Esophagus muscularis mucosa (tissue), 4 donors: ENCODE data around the gene GLIS2. TPM values are rescaled to one million over a fixed set of nuclear protein-coding genes. Genes with fewer than 3 reads are reported as not detected.

Experiments used
- DNase-seq: peaks from one replicate; pipeline ENCODE4 v3.0.0-alpha.2; 2017; ENCODE audit errors: extremely low spot score
- H3K27ac ChIP-seq, 4 donors: fragments of 200-600 bp; sonication (generic); replicated peaks in 1 of 4; 1 replicate in 3 of 4; 2 replicates in 1 of 4; pipeline ENCODE4 v1.5.1; 2016 to 2019; ENCODE audit warnings: mild to moderate bottlenecking in 1 of 4
- H3K27me3 ChIP-seq, 4 donors: fragments of 200-600 bp; sonication (generic); one replicate each; pipeline versions ENCODE4 v1.5.1 to v1.6.0; 2016 to 2019
- H3K36me3 ChIP-seq, 4 donors: fragments of 200-600 bp; sonication (generic); one replicate each; pipeline ENCODE4 v1.5.1; 2016 to 2019
- H3K4me1 ChIP-seq, 4 donors: fragments of 200-600 bp; sonication (generic); one replicate each; pipeline ENCODE4 v1.5.1; 2016 to 2019
- H3K4me3 ChIP-seq, 4 donors: fragments of 200-600 bp; sonication (generic); 1 replicate in 2 of 4; 2 replicates in 2 of 4; pipeline ENCODE4 v1.5.1; 2016 to 2019; ENCODE audit warnings: mild to moderate bottlenecking in 4 of 4, moderate library complexity in 1 of 4
- H3K9me3 ChIP-seq, 4 donors: fragments of 200-600 bp; sonication (generic); 1 replicate in 3 of 4; 2 replicates in 1 of 4; pipeline ENCODE4 v1.5.1; 2016 to 2019
- CTCF ChIP-seq, 3 experiments: fragments of 200-600 bp in 2 of 3; fragments of 450-650 bp in 1 of 3; sonication (generic) in 2 of 3; IDR thresholded peaks; one replicate each; pipeline ENCODE4 v1.5.1; 2017 to 2019; ENCODE audit warnings: antibody characterized with exemption in 3 of 3, mild to moderate bottlenecking in 2 of 3, moderate library complexity in 1 of 3
- EP300 ChIP-seq: sonication (generic); formaldehyde crosslinking; IDR thresholded peaks from one replicate; pipeline ENCODE4 v1.6.1; 2017; ENCODE audit warnings: antibody characterized with exemption
- POLR2A ChIP-seq: fragments of 450-650 bp; IDR thresholded peaks from one replicate; pipeline ENCODE4 v1.6.1; 2017; ENCODE audit warnings: antibody characterized with exemption, moderate library complexity, mild to moderate bottlenecking, low read depth
- POLR2AphosphoS5 ChIP-seq, 2 donors: sonication (generic); formaldehyde crosslinking; IDR thresholded peaks; one replicate each; pipeline ENCODE4 v1.6.1; 2017; ENCODE audit warnings: antibody characterized with exemption in 2 of 2
- WGBS: methylation state at CpG from one replicate; pipeline ENCODE4 v1.1.5; 2018; 5-methylcytosine and 5-hydroxymethylcytosine counted together
- intact Hi-C: fragments of 100-400 bp; cut with DNase I; formaldehyde crosslinking; loops from one replicate; pipeline ENCODE4 v1.15.1; 2023
- total RNA-seq, 4 donors: library from RNA; depleted of rRNA; stranded (reverse); fragments of >200 nt; gene quantifications; one replicate each; pipeline versions ENCODE4 v1.1.0 to v1.2.1, GENCODE V29; 2016

The GLIS2 gene
- total RNA-seq, 4 donors from 2014 or later, result 10.8 to 32.6 (median 14.9) TPM

DNA sequence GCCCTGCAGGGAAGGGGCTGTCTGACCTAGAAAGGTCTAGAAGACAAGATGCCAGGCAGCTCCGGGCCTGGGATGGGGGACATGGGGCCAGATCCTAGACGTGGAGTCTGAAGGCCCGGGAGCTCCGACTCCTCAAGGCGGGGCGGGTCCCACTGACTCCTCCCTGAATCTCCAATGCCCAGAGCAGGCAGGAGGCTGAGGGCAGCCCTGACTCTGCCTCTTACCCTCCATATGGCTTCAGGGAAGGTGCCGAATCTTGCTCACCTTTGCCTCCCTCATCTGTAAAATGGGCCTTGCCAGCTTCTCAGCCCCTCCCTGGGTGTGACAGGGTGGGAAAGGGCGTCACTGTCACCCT is 70.6 kb downstream of the GLIS2 start:
- WGBS, result 89% methylated on average over 3 of the region's 8 CpGs
- peaks cover 10 to 94% (median 60%) of the 10 kb centered on the region in 4 donors for H3K36me3 ChIP-seq
- TF ChIP-seq POLR2AphosphoS5 (IDR thresholded peaks at IDR 0.05), result no peak
- TF ChIP-seq EP300, result no peak
- no peak for TF ChIP-seq POLR2A
- no peak for TF ChIP-seq CTCF (IDR thresholded peaks at IDR 0.05)
- peak overlapping the region; percentile 28 to 62 (median 38) for H3K27ac ChIP-seq
- intact Hi-C loops, result no loop called here
- no peak overlapping the region for H3K4me3 ChIP-seq
- no peak for DNase-seq
- H3K9me3 ChIP-seq, result no peaks in the 10 kb centered on the region
- peaks cover 15 to 59% (median 35%) of the 10 kb centered on the region in 4 donors for H3K4me1 ChIP-seq
- H3K27me3 ChIP-seq, result no peaks in the 10 kb centered on the region

DNA sequence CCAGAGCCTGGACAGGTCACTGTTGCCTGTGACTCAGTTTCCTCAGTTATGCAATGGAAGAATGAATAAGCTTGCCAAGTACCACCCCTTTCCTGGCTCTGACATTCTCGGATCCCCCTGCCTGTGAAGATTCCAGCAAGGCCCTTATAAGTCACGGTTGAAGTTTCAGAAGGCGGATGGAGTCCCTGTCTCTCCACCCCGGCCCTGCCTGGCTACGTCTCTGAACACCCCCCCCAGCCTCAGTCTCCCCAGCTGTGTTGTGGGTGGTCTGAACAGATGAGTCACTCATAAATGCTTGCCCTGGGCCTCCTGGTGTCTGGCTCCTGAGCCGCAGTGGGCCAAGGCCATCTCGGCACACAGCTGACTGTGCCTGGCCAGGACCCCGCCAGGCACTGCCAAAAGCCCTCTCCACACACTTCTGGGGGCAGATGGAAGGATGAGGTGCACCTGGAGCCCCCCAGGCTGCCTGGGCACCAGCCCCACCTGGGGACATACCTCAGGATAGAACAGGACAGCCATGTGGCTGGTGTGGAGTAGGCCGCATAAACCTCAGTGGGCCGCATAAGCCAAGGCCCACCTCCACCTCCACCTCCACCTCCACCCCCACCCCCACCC is 71.2 kb downstream of the GLIS2 start:
- Histone ChIP-seq H3K4me3 (no peak overlapping the region), H3K4me1 (peaks cover 19 to 66% (median 40%) of the 10 kb centered on the region in 4 donors), H3K27ac (peak overlapping the region; percentile 28 to 62 (median 38)), H3K9me3 (no peaks in the 10 kb centered on the region), H3K36me3 (peaks cover 6 to 88% (median 55%) of the 10 kb centered on the region in 4 donors), H3K27me3 (no peaks in the 10 kb centered on the region)
- TF ChIP-seq POLR2AphosphoS5 (IDR thresholded peaks at IDR 0.05) (no peak), CTCF (IDR thresholded peaks at IDR 0.05) (no peak), EP300 (no peak), POLR2A (no peak)
- DNase-seq, result no peak
- intact Hi-C loops, result no loop called here
- 64% methylated on average over 3 of the region's 10 CpGs for WGBS

DNA sequence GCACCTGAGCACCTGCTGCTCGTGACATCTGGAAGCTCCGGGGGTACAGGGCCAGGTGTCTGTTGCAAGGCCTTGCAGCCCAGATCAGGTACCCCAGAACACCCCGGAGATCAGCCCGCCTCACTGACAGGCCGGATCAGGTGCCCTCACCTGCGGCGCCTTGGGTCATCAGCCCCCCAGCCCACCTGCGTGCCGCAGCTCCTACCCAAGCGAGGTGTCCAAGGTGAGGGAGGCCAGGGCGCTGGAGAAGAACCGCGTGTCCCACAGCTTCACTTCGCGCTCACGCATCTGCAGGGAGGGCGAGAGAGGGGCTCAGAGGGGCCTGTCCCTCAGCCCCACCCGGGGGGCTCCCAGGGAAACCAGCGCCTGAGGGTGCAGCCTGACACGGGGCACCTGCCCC is 71.9 kb downstream of the GLIS2 start:
- Histone ChIP-seq H3K36me3 (peaks cover 3 to 86% (median 48%) of the 10 kb centered on the region in 4 donors), H3K4me1 (peaks cover 26 to 73% (median 48%) of the 10 kb centered on the region in 4 donors), H3K4me3 (no peak overlapping the region), H3K27me3 (no peaks in the 10 kb centered on the region), H3K27ac (peak overlapping the region; percentile 22 to 62 (median 52)), H3K9me3 (no peaks in the 10 kb centered on the region)
- TF ChIP-seq EP300, result no peak
- no peak for TF ChIP-seq POLR2AphosphoS5 (IDR thresholded peaks at IDR 0.05)
- TF ChIP-seq POLR2A, result no peak
- TF ChIP-seq CTCF (IDR thresholded peaks at IDR 0.05), result no peak
- intact Hi-C loops, result no loop called here
- WGBS, result 87% methylated on average over 12 of the region's 20 CpGs
- DNase-seq, result no peak

DNA sequence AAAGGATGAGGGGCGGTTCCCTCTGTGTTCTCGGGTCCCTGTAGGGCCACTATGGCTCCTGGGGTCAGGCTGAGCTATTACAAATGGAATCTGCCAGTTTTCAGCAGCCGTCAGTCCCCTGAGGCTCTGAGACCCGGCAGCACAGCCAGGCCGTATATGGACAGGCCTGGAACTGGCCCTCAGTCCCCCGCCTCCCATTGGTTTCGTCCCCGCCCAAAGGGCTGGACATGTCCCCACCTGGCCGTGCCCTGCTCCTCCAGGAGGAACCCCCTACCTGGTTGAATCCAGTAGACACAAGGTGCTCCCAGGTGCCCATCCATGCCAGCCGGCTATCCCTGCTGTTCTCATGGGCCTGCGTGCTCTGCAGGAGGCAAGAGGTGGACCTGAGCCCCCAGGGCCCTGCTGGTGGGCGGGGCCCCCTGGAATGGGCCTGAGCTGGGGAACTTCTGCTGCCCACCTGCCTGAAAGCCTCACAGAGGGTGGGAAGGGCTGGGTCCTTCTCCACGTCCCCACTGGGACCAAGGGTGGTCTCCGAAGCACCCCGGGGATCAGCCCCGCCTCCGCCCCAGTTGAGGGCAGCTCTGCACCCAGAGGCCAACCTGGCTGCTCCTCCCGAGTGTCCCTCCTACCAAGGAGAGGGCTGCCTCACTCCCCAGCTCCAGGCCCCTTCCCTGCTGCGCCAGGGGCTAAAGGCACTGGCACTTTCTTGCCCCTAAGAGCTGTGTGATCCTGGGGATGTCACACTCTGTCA is 72.6 kb downstream of the GLIS2 start:
- peaks cover 31 to 74% (median 54%) of the 10 kb centered on the region in 4 donors for H3K4me1 ChIP-seq
- no peaks in the 10 kb centered on the region for H3K9me3 ChIP-seq
- no peak overlapping the region for H3K4me3 ChIP-seq
- intact Hi-C loops, result no loop called here
- no peaks in the 10 kb centered on the region for H3K27me3 ChIP-seq
- H3K27ac ChIP-seq, result peak overlapping the region; percentile 38 to 60 (median 52)
- TF ChIP-seq POLR2A, result no peak
- no peak for TF ChIP-seq POLR2AphosphoS5 (IDR thresholded peaks at IDR 0.05)
- no peak for TF ChIP-seq EP300
- TF ChIP-seq CTCF (IDR thresholded peaks at IDR 0.05), result no peak
- DNase-seq, result no peak
- peaks cover 3 to 79% (median 45%) of the 10 kb centered on the region in 4 donors for H3K36me3 ChIP-seq
- WGBS, result 90% methylated on average over 17 of the region's 19 CpGs

Other genes with a start within 250 kb of the GLIS2 start
- 10 to 100 TPM; 35.8 to 72.9 (median 55.7) TPM for gene ADCY9, start 199.6 kb upstream of the GLIS2 start, total RNA-seq
- gene SRL, start 74.0 kb upstream of the GLIS2 start, total RNA-seq, result 1 to 10 TPM in 3 of 4 donors, under 1 TPM in 1; 0.83 to 2.2 (median 1.5) TPM
- gene TFAP4, start 43.0 kb upstream of the GLIS2 start, total RNA-seq, result 1 to 10 TPM; 2.8 to 4.6 (median 3.7) TPM
- 10 to 100 TPM; 24.5 to 44.1 (median 40.2) TPM for gene PAM16, start 35.3 kb downstream of the GLIS2 start, total RNA-seq
- gene VASN, start 55.8 kb downstream of the GLIS2 start, total RNA-seq, result 10 to 100 TPM in 3 of 4 donors, 1 to 10 TPM in 1; 7.1 to 31.3 (median 21.7) TPM
- gene CORO7, start 100.5 kb downstream of the GLIS2 start, total RNA-seq, result 10 to 100 TPM; 11.6 to 24.6 (median 21.3) TPM
- gene DNAJA3, start 109.8 kb downstream of the GLIS2 start, total RNA-seq, result 10 to 100 TPM; 40.6 to 51.2 (median 45.9) TPM
- gene NMRAL1, start 158.6 kb downstream of the GLIS2 start, total RNA-seq, result 10 to 100 TPM; 29.1 to 50.0 (median 45.3) TPM
- 10 to 100 TPM; 26.6 to 45.9 (median 44.7) TPM for gene HMOX2, start 160.3 kb downstream of the GLIS2 start, total RNA-seq
- gene CDIP1, start 222.7 kb downstream of the GLIS2 start, total RNA-seq, result 10 to 100 TPM; 18.3 to 33.4 (median 28.3) TPM
- not detected for gene C16orf96, start 240.3 kb downstream of the GLIS2 start, total RNA-seq